ENCODE data around the gene SLC26A11.

The SLC26A11 gene

GRCh38 chr17:80290156-80290555 lies 69.9 kb downstream of the SLC26A11 start:
- peaks cover 19% of the 10 kb centered on the region for H3K36me3 Mint-ChIP-seq (ENCODE audit: low read depth)

GRCh38 chr17:80291260-80291659 lies 71.0 kb downstream of the SLC26A11 start:
- Mint-ChIP-seq H3K4me3 (no peak overlapping the region), H3K9me3 (no peaks in the 10 kb centered on the region), H3K36me3 (ENCODE audit: low read depth) (peaks cover 19% of the 10 kb centered on the region), H3K27me3 (ENCODE audit: low read depth, poor library complexity) (peaks cover 6% of the 10 kb centered on the region), H3K4me1 (peaks cover 55% of the 10 kb centered on the region), H3K27ac (peak overlapping the region; percentile 64)
- no peak for DNase-seq
- TF ChIP-seq CTCF (IDR thresholded peaks at IDR 0.05) = no peak

More at GRCh38 chr17:80290156-80290555, 69.9 kb downstream of the SLC26A11 start:
- Mint-ChIP-seq H3K9me3 (no peaks in the 10 kb centered on the region), H3K4me1 (peaks cover 55% of the 10 kb centered on the region), H3K4me3 (no peak overlapping the region), H3K27ac (peak overlapping the region; percentile 32), H3K27me3 (ENCODE audit: low read depth, poor library complexity) (peaks cover 3% of the 10 kb centered on the region)
- no peak for TF ChIP-seq CTCF (IDR thresholded peaks at IDR 0.05)
- DNase-seq = no peak

- Mint-ChIP-seq H3K36me3 (ENCODE audit: low read depth) (peaks cover 19% of the 10 kb centered on the region), H3K9me3 (no peaks in the 10 kb centered on the region), H3K27ac (peak overlapping the region; percentile 64), H3K4me1 (peaks cover 54% of the 10 kb centered on the region), H3K27me3 (ENCODE audit: low read depth, poor library complexity) (peaks cover 6% of the 10 kb centered on the region), H3K4me3 (no peak overlapping the region)
- TF ChIP-seq CTCF (IDR thresholded peaks at IDR 0.05) = no peak
- DNase-seq = no peak
These were observed 71.7 kb downstream of the SLC26A11 start for GRCh38 chr17:80291691-80292487.

- peaks cover 19% of the 10 kb centered on the region for H3K36me3 Mint-ChIP-seq (ENCODE audit: low read depth)
- peak; percentile 21 for TF ChIP-seq CTCF (IDR thresholded peaks at IDR 0.05)
- peaks cover 48% of the 10 kb centered on the region for H3K4me1 Mint-ChIP-seq
- peak overlapping the region; percentile 40 for H3K4me3 Mint-ChIP-seq
- DNase-seq = peak; percentile 51
- no peaks in the 10 kb centered on the region for H3K9me3 Mint-ChIP-seq
- H3K27me3 Mint-ChIP-seq (ENCODE audit: low read depth, poor library complexity) = peaks cover 6% of the 10 kb centered on the region
- H3K27ac Mint-ChIP-seq = peak overlapping the region; percentile 95
These were observed 72.3 kb downstream of the SLC26A11 start for GRCh38 chr17:80292521-80292971.

- H3K4me1 Mint-ChIP-seq = peaks cover 48% of the 10 kb centered on the region
- TF ChIP-seq CTCF (IDR thresholded peaks at IDR 0.05) = no peak
- H3K27me3 Mint-ChIP-seq (ENCODE audit: low read depth, poor library complexity) = peaks cover 6% of the 10 kb centered on the region
- H3K9me3 Mint-ChIP-seq = no peaks in the 10 kb centered on the region
- no peak for DNase-seq
- H3K36me3 Mint-ChIP-seq (ENCODE audit: low read depth) = peaks cover 27% of the 10 kb centered on the region
- no peak overlapping the region for H3K4me3 Mint-ChIP-seq
- H3K27ac Mint-ChIP-seq = no peak overlapping the region
These were observed 74.0 kb downstream of the SLC26A11 start for GRCh38 chr17:80294210-80294609.

GRCh38 chr17:80294653-80295052 lies 74.4 kb downstream of the SLC26A11 start:
- DNase-seq = no peak
- Mint-ChIP-seq H3K4me3 (no peak overlapping the region), H3K36me3 (ENCODE audit: low read depth) (peaks cover 27% of the 10 kb centered on the region), H3K4me1 (peaks cover 44% of the 10 kb centered on the region), H3K9me3 (no peaks in the 10 kb centered on the region), H3K27me3 (ENCODE audit: low read depth, poor library complexity) (peaks cover 6% of the 10 kb centered on the region), H3K27ac (no peak overlapping the region)
- TF ChIP-seq CTCF (IDR thresholded peaks at IDR 0.05) = no peak
